ENCODE data around the gene ZNF716.
"Not testable (repeated sequence)": the region's sequence is repeated elsewhere in the genome, so short reads cannot be mapped to it uniquely, and the experiment has no call there.

ZNF716 gene

DNA sequence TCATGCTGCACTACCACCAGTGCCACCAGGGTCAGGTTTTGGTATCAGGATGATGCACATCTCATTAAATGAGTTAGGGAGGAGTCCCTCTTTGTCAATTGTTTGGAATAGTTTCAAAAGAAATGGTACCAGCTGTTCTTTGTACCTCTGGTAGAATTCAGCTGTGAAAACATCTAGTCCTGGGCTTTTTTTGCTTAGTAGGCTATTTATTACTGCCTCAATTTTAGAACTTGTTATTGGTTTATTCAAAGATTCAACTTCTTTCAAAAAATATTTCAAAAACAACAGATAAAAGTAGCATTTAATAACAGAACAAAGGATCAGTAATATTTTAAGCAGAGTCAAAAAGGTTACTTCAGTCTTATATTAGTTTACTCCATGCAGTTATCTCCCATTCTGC, 6.4 kb upstream of the ZNF716 start:
- no peak overlapping the region for H3K27ac ChIP-seq
- H3K9me3 ChIP-seq = peaks cover 0 to 16% (median 0%) of the 10 kb centered on the region in 3 donors
- H3K4me3 ChIP-seq = no peak overlapping the region
- intact Hi-C loops (cut with DNase I; ENCODE audit: low total_unique reads) = no loop called here
- no peaks in the 10 kb centered on the region for H3K36me3 ChIP-seq
- no peaks in the 10 kb centered on the region for H3K27me3 ChIP-seq
- DNase-seq = no peak
- no peaks in the 10 kb centered on the region for H3K4me1 ChIP-seq
- TF ChIP-seq, protein P1, sequence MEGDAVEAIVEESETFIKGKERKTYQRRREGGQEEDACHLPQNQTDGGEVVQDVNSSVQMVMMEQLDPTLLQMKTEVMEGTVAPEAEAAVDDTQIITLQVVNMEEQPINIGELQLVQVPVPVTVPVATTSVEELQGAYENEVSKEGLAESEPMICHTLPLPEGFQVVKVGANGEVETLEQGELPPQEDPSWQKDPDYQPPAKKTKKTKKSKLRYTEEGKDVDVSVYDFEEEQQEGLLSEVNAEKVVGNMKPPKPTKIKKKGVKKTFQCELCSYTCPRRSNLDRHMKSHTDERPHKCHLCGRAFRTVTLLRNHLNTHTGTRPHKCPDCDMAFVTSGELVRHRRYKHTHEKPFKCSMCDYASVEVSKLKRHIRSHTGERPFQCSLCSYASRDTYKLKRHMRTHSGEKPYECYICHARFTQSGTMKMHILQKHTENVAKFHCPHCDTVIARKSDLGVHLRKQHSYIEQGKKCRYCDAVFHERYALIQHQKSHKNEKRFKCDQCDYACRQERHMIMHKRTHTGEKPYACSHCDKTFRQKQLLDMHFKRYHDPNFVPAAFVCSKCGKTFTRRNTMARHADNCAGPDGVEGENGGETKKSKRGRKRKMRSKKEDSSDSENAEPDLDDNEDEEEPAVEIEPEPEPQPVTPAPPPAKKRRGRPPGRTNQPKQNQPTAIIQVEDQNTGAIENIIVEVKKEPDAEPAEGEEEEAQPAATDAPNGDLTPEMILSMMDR (IDR thresholded peaks at IDR 0.05) = no peak

DNA sequence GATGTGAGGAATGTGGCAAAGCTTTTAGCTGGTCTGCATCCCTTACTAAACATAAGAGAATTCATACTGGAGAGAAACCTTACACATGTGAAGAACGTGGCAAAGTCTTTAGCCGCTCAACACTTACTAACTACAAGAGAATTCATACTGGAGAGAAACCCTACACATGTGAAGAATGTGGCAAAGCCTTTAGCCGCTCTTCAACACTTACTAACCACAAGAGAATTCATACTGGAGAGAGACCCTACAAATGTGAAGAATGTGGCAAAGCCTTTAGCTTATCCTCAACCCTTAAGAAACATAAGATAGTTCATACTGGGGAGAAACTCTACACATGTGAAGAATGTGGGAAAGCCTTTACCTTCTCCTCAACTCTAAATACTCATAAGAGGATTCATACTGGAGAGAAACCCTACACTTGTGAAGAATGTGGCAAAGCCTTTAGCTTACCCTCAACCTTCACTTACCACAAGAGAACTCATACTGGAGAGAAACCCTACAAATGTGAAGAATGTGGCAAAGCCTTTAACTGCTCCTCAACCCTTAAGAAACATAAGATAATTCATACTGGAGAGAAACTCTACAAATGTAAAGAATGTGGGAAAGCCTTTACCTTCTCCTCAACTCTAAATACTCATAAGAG, 19.3 kb downstream of the ZNF716 start:
- H3K27me3 ChIP-seq; H3K4me1 ChIP-seq; H3K36me3 ChIP-seq; DNase-seq; H3K27ac ChIP-seq; intact Hi-C loops (cut with DNase I; ENCODE audit: low total_unique reads); H3K4me3 ChIP-seq: not testable (repeated sequence)
- H3K9me3 ChIP-seq = peaks cover 0 to 32% (median 28%) of the 10 kb centered on the region in 3 donors

DNA sequence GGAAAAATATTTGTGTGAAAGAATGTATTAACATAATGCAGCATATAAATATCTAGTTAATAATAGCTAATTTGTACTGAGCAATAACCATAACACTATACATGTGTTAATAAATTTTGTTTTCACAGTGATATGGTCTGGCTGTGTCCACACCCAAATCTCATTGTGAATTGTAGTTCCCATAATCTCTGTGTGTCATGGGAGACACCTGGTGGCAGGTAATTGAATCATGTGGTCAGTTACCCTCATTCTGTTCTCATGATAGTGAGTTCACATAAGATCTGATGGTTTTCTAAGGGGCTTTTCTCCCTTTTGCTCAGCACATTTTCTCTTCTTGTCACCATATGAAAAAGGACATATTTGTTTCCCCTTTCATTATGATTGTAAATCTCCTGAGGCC, 30.3 kb downstream of the ZNF716 start:
- intact Hi-C loops (cut with DNase I; ENCODE audit: low total_unique reads); H3K27ac ChIP-seq; H3K4me1 ChIP-seq; H3K4me3 ChIP-seq; H3K9me3 ChIP-seq; DNase-seq; H3K27me3 ChIP-seq; H3K36me3 ChIP-seq: not testable (repeated sequence)

DNA sequence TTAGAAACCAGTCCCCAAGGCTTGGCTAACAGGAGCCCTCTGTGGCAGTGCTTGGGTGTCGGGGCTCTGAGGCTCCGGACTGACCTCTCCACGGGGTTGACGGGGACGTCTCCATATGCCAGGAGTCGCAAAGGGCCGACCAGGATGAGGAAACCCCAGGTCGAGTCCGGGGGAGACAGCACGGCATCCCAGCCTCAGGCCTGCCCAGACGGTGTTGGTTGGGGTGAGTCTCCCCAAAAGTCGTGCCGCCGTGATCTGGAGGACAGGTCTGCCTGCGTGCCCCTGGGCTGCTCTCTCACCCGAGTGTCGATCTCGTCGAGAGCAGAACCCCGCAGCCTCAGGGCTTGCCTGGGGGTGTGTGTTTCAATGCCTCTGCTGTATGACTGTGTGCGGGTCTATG, 35.0 kb downstream of the ZNF716 start:
- H3K36me3 ChIP-seq; H3K27ac ChIP-seq; H3K4me1 ChIP-seq; H3K27me3 ChIP-seq; H3K4me3 ChIP-seq; intact Hi-C loops (cut with DNase I; ENCODE audit: low total_unique reads); DNase-seq: not testable (repeated sequence)
- H3K9me3 ChIP-seq = peaks cover 5 to 14% (median 6%) of the 10 kb centered on the region in 3 donors

DNA sequence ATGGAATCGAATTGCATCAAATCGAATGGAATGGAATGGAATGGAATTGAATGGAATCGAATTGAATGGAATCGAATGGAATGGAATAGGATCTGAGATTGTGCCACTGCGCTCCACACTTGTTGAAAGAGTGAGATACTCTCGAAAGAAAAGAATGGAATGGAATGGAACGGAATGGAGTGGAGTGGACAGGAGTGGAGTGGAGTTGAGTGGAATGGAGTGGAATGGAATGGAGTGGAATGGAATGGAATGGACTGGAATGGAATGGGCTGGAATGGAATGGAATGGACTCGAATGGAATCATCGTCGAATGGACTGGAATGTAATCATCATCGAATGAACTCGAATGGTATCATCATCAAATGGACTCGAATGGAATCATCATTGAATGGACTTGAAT, 38.0 kb downstream of the ZNF716 start:
- TF ChIP-seq, protein P1 (IDR thresholded peaks at IDR 0.05) = no peak
- Histone ChIP-seq H3K27me3 (no peaks in the 10 kb centered on the region), H3K36me3 (no peaks in the 10 kb centered on the region), H3K9me3 (peaks cover 5 to 17% (median 6%) of the 10 kb centered on the region in 3 donors), H3K4me1 (no peaks in the 10 kb centered on the region), H3K4me3 (no peak overlapping the region), H3K27ac (no peak overlapping the region)
- intact Hi-C loops (cut with DNase I; ENCODE audit: low total_unique reads) = no loop called here
- DNase-seq = no peak

DNA sequence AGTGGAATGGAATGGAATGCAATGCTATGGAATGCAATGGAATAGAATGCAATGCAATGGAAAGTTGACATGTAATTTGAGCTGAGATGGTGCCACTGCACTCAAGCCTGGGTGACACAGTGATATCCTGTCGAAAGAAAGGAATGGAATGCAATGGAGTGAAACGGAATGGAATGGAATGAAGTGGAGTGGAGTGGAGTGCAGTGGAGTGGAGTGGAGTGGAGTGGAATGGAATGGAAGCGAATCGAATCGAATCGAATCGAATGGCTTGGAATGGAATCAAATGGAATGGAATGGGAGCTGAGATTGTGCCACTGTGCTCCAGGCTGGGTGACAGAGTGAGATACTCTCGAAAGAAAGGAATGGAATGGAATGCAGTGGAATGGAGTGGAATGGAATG, 45.1 kb downstream of the ZNF716 start:
- H3K27ac ChIP-seq; intact Hi-C loops (cut with DNase I; ENCODE audit: low total_unique reads); DNase-seq; H3K4me3 ChIP-seq; H3K36me3 ChIP-seq; H3K4me1 ChIP-seq; H3K27me3 ChIP-seq: not testable (repeated sequence)
- peaks cover 0 to 11% (median 0%) of the 10 kb centered on the region in 3 donors for H3K9me3 ChIP-seq

DNA sequence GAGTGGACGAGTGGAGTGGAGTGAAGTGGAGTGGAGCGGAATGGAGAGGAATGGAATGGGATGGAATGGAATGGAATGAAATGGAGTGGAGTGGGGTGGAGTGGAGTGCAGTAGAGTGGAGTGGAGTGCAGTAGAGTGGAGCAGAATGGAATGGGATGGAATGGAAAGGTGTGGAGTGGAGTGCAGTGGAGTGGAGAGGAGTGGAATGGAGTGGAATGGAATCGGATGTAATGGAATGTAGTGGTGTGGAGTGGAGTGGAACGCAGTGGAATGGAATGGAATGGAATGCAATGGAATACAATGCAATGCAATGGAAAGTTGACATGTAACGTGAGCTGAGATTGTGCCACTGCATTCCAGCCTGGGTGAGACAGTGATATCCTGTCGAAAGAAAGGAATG, 46.4 kb downstream of the ZNF716 start:
- intact Hi-C loops (cut with DNase I; ENCODE audit: low total_unique reads) = no loop called here
- H3K27ac ChIP-seq = no peak overlapping the region
- no peaks in the 10 kb centered on the region for H3K4me1 ChIP-seq
- no peaks in the 10 kb centered on the region for H3K27me3 ChIP-seq
- H3K36me3 ChIP-seq = no peaks in the 10 kb centered on the region
- peaks cover 0 to 11% (median 0%) of the 10 kb centered on the region in 3 donors for H3K9me3 ChIP-seq
- no peak overlapping the region for H3K4me3 ChIP-seq
- DNase-seq = no peak
- TF ChIP-seq, protein P1 (IDR thresholded peaks at IDR 0.05) = no peak

DNA sequence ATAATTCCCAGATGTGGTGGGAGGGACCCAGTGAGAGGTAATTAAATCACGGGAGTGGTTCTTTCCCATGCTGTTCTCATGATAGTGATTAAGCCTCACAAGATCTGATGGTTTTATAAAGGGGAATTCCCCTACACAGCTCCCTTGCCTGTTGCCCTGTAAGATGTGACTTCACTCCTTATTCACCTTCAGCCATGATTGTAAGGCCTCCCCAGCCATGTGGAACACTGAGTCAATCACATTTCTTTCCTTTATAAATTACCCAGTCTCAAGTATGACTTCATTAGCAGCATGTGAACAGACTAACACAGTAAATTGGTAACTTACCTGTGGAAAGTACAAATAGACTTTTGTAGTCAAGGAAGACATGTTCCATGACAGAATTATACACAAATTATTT, 55.2 kb downstream of the ZNF716 start:
- Histone ChIP-seq H3K27ac (no peak overlapping the region), H3K36me3 (no peaks in the 10 kb centered on the region), H3K4me3 (no peak overlapping the region), H3K4me1 (no peaks in the 10 kb centered on the region), H3K9me3 (peaks cover 0 to 3% (median 0%) of the 10 kb centered on the region in 3 donors), H3K27me3 (no peaks in the 10 kb centered on the region)
- TF ChIP-seq, protein P1 (IDR thresholded peaks at IDR 0.05) = no peak
- intact Hi-C loops (cut with DNase I; ENCODE audit: low total_unique reads) = no loop called here
- no peak for DNase-seq
